Activated T-helper 17 cell treated with anti-CD3 and anti-CD28 coated beads, Interleukin-2, amount 50 U/mL, for 72 hours (primary cell): ENCODE data around the gene NSD1. TPM values are rescaled to one million over a fixed set of nuclear protein-coding genes. Genes with fewer than 3 reads are reported as not detected.
A peak's percentile ranks its signal among the peaks of the same experiment; 100 is the strongest.
"Not testable (repeated sequence)": the region's sequence is repeated elsewhere in the genome, so short reads cannot be mapped to it uniquely, and the experiment has no call there.

Experiments used
- ATAC-seq: fragments of 150-1000 bp; cut with Tn5 transposase; replicated peaks from 2 replicates; pipeline ENCODE4 v1.10.0; 2021; ENCODE audit warnings: mild to moderate bottlenecking, moderate library complexity
- H3K27ac Mint-ChIP-seq: one replicate; pipeline ENCODE4 v1.8.0; 2022; ENCODE audit warnings: mixed read lengths
- H3K27me3 Mint-ChIP-seq: one replicate; pipeline ENCODE4 v1.8.0; 2022; ENCODE audit warnings: mixed read lengths
- H3K36me3 Mint-ChIP-seq: one replicate; pipeline ENCODE4 v1.8.0; 2022; ENCODE audit warnings: low read depth, mild to moderate bottlenecking, mixed read lengths
- H3K4me1 Mint-ChIP-seq: one replicate; pipeline ENCODE4 v1.8.0; 2022; ENCODE audit warnings: mixed read lengths
- H3K4me3 Mint-ChIP-seq: one replicate; pipeline ENCODE4 v1.8.0; 2022; ENCODE audit warnings: mild to moderate bottlenecking, mixed read lengths
- H3K9me3 Mint-ChIP-seq: one replicate; pipeline ENCODE4 v1.8.0; 2022; ENCODE audit warnings: mixed read lengths
- total RNA-seq, 2 donors: library from RNA; stranded (reverse); gene quantifications; one replicate each; pipeline ENCODE4 v1.2.3, GENCODE V29; 2022

Gene NSD1
- total RNA-seq, 2 donors from 2014 or later, result 66.7 to 86.1 TPM

DNA sequence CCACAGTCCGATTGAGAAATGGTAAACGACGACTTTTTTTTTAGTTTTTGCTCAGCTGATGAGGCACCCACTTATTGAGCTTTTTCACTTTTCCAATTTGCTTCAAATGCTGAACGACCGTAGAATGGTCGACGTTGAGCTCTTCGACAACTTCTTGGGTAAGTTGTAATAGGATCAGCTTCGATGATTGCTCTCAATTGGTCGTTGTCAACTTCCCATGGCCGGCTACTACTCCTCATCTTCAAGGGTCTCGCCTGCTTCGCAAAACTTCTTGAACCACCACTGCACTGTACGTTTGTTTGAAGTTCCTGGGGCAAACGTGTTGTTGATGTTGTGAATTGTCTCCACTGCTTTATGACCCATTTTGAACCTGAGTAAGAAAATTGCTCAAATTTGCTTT is 35.7 kb downstream of the NSD1 start:
- Mint-ChIP-seq H3K4me3 (no peak overlapping the region), H3K27me3 (no peaks in the 10 kb centered on the region), H3K9me3 (no peaks in the 10 kb centered on the region), H3K36me3 (peaks cover 86% of the 10 kb centered on the region), H3K27ac (no peak overlapping the region), H3K4me1 (peaks cover 13% of the 10 kb centered on the region)
- ATAC-seq, result no peak

DNA sequence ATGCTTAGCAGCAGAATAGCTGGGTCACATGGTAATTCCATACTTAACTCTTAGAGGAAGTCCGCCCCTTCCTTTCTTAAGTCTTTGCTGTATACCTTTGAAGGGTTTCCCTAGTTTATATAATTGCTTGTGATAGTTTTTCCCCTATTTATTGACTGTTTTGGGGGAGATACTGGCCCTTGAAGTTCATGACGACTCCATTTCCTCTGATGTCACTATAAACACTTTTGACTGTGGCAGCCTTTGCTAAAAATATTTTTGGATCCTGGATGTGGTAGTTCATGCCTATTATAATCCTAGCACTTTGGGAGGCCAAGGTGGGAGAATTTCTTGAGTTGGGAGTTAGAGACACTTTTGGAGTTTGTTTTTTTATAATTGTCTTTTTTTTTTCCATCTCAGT is 38.4 kb downstream of the NSD1 start:
- Mint-ChIP-seq H3K9me3 (no peaks in the 10 kb centered on the region), H3K4me3 (no peak overlapping the region), H3K27ac (peak overlapping the region; percentile 20), H3K27me3 (no peaks in the 10 kb centered on the region), H3K4me1 (peaks cover 13% of the 10 kb centered on the region), H3K36me3 (peaks cover 76% of the 10 kb centered on the region)
- no peak for ATAC-seq

DNA sequence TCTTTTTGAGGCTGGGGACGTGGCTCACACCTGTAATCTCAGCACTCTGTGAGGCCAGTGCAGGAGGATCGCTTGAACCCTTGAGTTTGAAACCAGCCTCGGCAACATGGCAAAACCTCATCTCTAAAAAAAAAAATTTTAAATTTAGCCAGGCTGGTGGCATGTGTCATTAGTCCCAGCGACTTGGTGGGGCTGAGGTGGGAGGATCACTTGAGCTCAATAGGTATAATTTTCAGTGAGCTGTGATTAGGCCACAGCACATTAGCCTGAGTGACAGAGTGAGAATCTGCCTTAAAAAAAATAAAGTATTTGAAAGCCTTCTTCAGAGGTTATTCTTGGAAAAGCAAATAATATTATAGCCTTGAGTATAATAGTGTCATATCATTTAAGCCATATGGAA is 41.8 kb downstream of the NSD1 start:
- ATAC-seq, result no peak
- peaks cover 53% of the 10 kb centered on the region for H3K36me3 Mint-ChIP-seq
- H3K27me3 Mint-ChIP-seq, result no peaks in the 10 kb centered on the region
- H3K27ac Mint-ChIP-seq, result no peak overlapping the region
- H3K4me1 Mint-ChIP-seq, result peaks cover 8% of the 10 kb centered on the region
- H3K4me3 Mint-ChIP-seq, result no peak overlapping the region
- no peaks in the 10 kb centered on the region for H3K9me3 Mint-ChIP-seq

DNA sequence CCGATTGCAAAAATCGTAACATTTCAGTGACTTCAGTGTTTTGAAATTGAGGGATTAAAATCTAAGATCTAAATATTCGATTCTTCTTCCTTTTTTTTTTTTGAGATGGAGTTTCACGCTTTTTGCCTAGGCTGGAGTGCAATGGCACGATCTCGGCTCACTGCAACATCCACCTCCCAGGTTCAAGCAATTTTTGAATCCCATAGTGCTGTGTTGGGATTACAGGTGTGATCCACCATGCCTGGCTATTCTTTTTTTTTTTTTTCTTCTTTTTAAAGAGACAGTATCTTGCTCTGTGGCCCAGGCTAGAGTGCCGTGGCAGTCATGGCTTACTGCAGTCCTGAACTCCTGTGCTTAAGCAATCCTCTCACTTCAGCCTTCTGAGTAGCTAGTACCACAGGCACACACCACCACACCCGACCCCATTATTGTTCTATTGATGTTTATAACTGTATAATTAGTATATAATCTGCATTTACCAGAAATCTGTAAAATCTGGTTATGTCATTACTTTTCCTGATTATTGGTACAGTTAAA is 42.7 kb downstream of the NSD1 start:
- Mint-ChIP-seq H3K9me3 (no peaks in the 10 kb centered on the region), H3K27ac (peak overlapping the region; percentile 53), H3K27me3 (no peaks in the 10 kb centered on the region), H3K4me3 (no peak overlapping the region), H3K36me3 (peaks cover 51% of the 10 kb centered on the region), H3K4me1 (peaks cover 7% of the 10 kb centered on the region)
- no peak for ATAC-seq

DNA sequence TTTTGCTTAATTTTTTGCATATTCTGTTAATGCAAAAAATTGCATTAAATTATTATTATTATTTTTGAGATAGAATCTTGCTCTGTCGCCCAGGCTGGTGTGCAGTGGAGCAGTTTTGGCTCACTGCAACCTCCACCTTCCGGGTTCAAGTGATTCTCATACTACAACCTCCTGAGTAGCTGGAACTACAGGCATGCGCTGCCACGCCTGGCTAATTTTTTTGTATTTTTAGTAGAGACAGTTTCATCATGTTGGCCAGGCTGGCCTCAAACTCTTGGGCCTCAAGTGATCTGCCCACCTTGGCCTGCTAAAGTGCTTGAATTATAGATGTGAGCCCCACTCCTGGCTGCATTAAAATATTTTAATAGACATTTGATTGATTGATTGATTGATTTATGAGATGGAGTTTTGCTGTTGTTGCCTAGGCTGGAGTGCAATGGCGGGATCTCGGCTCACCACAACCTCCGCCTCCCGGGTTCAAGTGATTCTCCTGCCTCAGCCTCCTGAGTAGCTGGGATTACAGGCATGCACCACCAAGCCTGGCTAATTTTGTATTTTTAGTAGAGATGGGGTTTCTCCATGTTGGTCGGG is 44.4 kb downstream of the NSD1 start:
- peaks cover 44% of the 10 kb centered on the region for H3K36me3 Mint-ChIP-seq
- ATAC-seq, H3K27me3 Mint-ChIP-seq, H3K4me3 Mint-ChIP-seq, H3K9me3 Mint-ChIP-seq, H3K4me1 Mint-ChIP-seq, H3K27ac Mint-ChIP-seq: not testable (repeated sequence)

DNA sequence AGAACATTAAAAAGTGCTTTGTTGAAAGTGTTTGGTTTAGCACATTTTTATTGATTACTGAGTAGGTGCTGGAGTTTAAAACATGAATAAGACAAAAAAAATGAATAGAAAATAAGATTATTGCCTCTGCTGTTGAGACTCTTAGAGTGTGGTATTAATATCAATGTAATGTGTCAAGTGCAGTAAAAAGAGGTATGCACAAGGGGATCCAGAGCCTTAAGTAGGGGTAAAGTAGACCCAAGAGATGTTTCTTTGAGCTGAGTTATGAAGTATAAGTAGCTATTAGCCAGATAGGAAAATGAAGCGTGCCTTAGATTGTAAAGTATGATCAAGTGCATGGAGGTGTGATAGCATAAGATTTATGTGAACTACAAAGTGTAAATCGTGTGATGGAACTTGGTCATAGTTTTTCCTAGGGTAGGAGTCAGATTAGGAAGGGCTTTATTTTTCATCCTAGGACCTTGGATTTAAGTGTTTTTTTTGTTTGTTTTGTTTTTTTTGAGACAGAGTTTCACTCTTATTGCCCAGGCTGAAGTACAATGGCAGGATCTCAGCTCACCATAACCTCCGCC is 45.2 kb downstream of the NSD1 start:
- Mint-ChIP-seq H3K27ac (no peak overlapping the region), H3K36me3 (peaks cover 37% of the 10 kb centered on the region), H3K27me3 (no peaks in the 10 kb centered on the region), H3K4me1 (peaks cover 3% of the 10 kb centered on the region), H3K4me3 (no peak overlapping the region), H3K9me3 (no peaks in the 10 kb centered on the region)
- no peak for ATAC-seq

DNA sequence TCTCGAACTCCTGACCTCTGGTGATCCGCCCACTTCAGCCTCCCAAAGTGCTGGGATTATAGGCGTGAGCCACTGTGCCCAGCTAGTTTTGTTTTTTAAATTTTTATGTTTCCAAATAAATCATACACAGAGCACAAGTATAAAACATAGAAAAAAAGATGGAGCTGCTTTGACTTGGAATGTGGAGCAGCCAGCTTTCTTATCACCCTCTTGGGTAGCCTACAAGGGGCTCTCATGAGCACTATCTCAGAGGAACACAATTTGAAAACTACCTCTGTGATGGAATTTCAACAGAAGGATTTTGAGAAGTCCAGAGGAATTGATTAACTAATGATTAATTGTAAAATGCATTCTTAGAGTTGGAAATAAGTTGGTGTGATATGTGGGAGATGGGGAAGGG is 45.9 kb downstream of the NSD1 start:
- H3K4me3 Mint-ChIP-seq, result no peak overlapping the region
- ATAC-seq, result no peak
- no peaks in the 10 kb centered on the region for H3K9me3 Mint-ChIP-seq
- peaks cover 33% of the 10 kb centered on the region for H3K36me3 Mint-ChIP-seq
- H3K27ac Mint-ChIP-seq, result no peak overlapping the region
- peaks cover 7% of the 10 kb centered on the region for H3K4me1 Mint-ChIP-seq
- H3K27me3 Mint-ChIP-seq, result no peaks in the 10 kb centered on the region

DNA sequence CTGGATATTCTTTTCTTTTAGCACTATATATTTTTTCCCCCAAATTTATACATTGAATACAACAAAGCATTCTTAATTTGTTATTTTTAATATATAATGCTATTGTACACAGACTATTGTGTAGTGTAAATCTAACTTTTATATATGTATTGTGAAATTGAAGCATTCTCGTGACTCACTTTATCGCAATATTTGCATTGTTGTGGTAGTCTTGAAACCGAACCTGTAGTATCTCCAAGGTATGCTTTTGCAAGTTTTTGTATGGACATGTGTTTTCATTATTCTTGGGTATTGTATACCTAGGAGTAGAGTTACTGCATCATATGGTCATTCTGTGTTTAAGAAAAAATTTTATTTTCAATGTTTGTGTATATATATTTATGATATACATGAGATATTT is 49.6 kb downstream of the NSD1 start:
- Mint-ChIP-seq H3K27me3 (no peaks in the 10 kb centered on the region), H3K27ac (no peak overlapping the region), H3K36me3 (peaks cover 38% of the 10 kb centered on the region), H3K4me1 (peaks cover 17% of the 10 kb centered on the region), H3K4me3 (no peak overlapping the region), H3K9me3 (no peaks in the 10 kb centered on the region)
- ATAC-seq, result no peak

DNA sequence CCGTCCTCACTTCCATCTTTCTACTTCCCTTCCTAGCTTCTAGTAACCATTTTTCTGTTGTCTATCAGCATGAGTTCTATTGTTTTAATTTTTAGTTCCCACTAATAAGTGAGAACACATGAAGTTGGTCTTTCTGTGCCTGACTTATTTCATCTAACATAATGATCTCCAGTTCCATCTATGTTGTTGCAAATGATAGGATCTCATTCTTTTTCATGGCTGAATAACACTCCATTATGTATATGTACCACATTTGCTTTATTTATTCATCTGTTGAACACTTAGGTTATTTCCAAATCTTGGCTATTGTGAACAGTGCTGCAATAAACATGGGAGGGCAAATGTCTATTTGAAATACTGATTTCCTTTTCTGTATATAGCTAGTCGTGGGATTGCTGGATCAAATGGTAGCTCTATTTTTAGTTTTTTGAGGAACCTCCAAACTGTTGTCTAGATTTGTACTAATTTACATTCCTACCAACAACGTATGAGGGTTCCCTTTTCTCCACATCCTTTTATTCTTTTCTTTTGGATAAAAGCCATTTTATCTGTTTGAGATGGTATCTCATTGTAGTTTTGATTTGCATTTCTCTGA is 50.3 kb downstream of the NSD1 start:
- peaks cover 17% of the 10 kb centered on the region for H3K4me1 Mint-ChIP-seq
- H3K27me3 Mint-ChIP-seq, result no peaks in the 10 kb centered on the region
- H3K36me3 Mint-ChIP-seq, result peaks cover 42% of the 10 kb centered on the region
- no peak for ATAC-seq
- H3K9me3 Mint-ChIP-seq, result no peaks in the 10 kb centered on the region
- no peak overlapping the region for H3K4me3 Mint-ChIP-seq
- H3K27ac Mint-ChIP-seq, result peak overlapping the region; percentile 0

DNA sequence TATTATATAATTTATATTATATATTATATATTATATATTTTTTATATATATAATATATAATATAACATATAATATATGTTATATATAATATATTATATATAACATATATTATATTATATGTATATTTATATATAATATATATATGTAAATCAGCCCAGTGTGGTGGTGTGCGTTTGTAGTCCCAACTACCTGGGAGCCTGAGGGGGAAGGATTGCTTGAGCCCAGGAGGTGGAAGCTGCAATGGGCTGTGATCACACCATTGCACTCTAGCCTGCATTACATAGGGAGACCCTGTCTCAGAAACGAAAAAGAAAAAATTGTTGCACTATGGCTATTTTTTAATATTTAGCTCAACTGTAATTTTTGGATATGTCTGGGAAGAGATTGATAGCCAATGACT is 52.4 kb downstream of the NSD1 start:
- Mint-ChIP-seq H3K4me1 (peaks cover 17% of the 10 kb centered on the region), H3K27me3 (no peaks in the 10 kb centered on the region), H3K27ac (no peak overlapping the region), H3K36me3 (peaks cover 39% of the 10 kb centered on the region), H3K9me3 (no peaks in the 10 kb centered on the region), H3K4me3 (no peak overlapping the region)
- no peak for ATAC-seq

DNA sequence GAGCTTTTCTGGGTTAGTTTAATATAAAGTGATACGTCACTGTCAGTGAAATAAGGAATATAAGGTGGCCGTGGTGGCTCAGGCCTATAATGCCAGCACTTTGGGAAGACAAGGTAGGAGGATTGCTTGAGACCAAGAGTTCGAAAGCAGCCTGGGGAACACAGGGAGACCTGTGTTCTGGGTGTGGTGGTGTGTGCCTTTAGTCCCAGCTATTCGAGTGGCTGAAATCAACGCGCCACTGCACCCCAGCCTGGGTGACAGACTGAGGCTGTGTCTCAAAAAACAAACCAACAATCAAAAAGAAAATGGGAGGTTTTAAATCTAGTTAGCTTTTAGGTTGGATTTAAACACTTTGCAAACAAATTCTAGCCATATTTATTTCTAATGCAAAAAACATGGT is 53.1 kb downstream of the NSD1 start:
- peaks cover 17% of the 10 kb centered on the region for H3K4me1 Mint-ChIP-seq
- no peaks in the 10 kb centered on the region for H3K9me3 Mint-ChIP-seq
- ATAC-seq, result no peak
- no peak overlapping the region for H3K4me3 Mint-ChIP-seq
- peaks cover 39% of the 10 kb centered on the region for H3K36me3 Mint-ChIP-seq
- H3K27me3 Mint-ChIP-seq, result no peaks in the 10 kb centered on the region
- no peak overlapping the region for H3K27ac Mint-ChIP-seq

DNA sequence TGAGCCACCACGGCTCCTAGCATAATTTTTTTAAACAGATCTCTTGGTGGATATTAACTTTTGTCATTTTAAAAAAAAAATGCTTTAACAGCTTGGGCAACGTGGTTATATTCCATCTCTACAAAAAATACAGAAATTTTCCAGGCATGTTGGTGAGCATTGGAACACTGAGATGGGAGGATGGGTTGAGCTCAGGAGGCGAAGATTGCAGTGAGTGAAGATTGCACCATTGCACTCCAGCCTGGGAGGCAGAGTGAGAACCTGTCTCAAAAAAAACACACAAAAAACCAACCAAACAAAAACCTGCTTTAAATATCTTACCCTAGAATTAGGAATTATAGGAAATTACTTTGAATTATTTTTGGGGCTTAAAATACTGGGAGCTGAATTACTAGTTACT is 55.2 kb downstream of the NSD1 start:
- ATAC-seq, result no peak
- Mint-ChIP-seq H3K4me3 (no peak overlapping the region), H3K9me3 (no peaks in the 10 kb centered on the region), H3K27me3 (no peaks in the 10 kb centered on the region), H3K36me3 (peaks cover 59% of the 10 kb centered on the region), H3K27ac (peak overlapping the region; percentile 55), H3K4me1 (peaks cover 13% of the 10 kb centered on the region)

DNA sequence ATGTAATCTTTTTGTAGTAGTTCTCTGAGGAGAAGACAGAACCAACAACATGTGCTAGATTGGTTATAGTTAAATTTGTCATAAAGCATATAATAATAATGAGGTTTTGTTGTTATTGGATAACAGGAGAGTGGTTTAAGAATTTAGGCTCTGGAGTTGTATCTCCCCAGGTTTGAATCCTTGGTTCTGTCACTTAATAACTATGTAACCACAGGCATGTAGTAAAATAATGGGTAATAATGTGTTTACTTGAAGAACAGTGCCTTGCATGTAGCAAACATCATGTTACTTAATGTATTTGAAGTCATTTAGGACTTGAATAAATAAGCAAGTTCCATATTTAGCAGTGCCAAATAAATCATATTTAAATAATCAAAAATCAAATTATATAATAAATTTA is 55.8 kb downstream of the NSD1 start:
- ATAC-seq, result no peak
- H3K4me1 Mint-ChIP-seq, result peaks cover 10% of the 10 kb centered on the region
- peak overlapping the region; percentile 55 for H3K27ac Mint-ChIP-seq
- no peak overlapping the region for H3K4me3 Mint-ChIP-seq
- H3K36me3 Mint-ChIP-seq, result peaks cover 65% of the 10 kb centered on the region
- no peaks in the 10 kb centered on the region for H3K9me3 Mint-ChIP-seq
- H3K27me3 Mint-ChIP-seq, result no peaks in the 10 kb centered on the region

DNA sequence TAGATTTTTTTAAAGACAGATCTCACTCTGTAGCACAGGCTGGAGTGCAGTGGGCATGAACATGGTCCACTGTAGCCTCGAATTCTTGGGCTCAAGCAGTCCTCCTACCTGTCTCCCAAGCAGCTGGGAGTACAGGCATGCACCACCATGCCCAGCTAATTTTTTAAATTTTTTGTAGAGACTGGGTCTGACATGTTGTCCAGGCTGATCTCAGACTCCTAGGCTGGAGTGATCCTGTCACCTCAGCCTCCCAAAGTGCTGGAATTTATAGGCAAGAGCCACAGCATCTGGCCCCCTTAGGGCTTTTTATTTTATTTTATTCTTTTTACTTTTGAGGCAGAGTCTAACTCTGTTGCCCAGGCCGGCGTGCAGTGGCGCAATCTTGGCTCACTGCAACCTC is 56.4 kb downstream of the NSD1 start:
- no peaks in the 10 kb centered on the region for H3K9me3 Mint-ChIP-seq
- peaks cover 66% of the 10 kb centered on the region for H3K36me3 Mint-ChIP-seq
- H3K27me3 Mint-ChIP-seq, result no peaks in the 10 kb centered on the region
- no peak overlapping the region for H3K4me3 Mint-ChIP-seq
- no peak overlapping the region for H3K27ac Mint-ChIP-seq
- no peak for ATAC-seq
- peaks cover 10% of the 10 kb centered on the region for H3K4me1 Mint-ChIP-seq

DNA sequence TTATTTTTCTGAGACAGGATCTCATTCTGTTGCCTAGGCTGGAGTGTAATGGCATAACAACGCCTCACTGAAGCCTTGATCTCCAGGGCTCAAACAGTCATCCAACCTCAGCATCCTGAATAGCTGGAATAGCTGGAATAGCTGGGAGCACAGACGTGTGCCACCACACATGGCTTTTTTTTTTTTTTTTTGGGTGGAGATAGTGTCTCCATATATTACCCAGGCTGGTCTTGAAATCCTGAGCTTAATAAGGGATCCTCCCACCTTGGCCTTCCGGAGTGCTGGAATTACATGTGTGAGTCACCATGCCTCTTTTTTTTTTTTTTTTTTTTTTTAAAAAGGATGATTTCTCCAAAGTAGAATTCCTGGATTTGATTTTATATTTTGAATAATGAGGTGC is 60.7 kb downstream of the NSD1 start:
- Mint-ChIP-seq H3K36me3 (peaks cover 75% of the 10 kb centered on the region), H3K4me3 (no peak overlapping the region), H3K27ac (no peak overlapping the region), H3K4me1 (no peaks in the 10 kb centered on the region), H3K27me3 (no peaks in the 10 kb centered on the region), H3K9me3 (no peaks in the 10 kb centered on the region)
- ATAC-seq, result no peak
